NCI-H1694 treated with DMSO at 0.1 percent for 48 hours (cell line): ENCODE measurements around the gene GRB2.
"Not testable (repeated sequence)": the region's sequence is repeated elsewhere in the genome, so short reads cannot be mapped to it uniquely, and the experiment has no call there.

Source experiments
- DNase-seq: peaks from one replicate; lab custom pipeline; 2025; lab: John Stamatoyannopoulos, UW

Gene GRB2

GRCh38 chr17:75350029-75350428 lies 55.4 kb downstream of the GRB2 start:
- no peak for DNase-seq

GRCh38 chr17:75349589-75349988 lies 55.9 kb downstream of the GRB2 start:
- no peak for DNase-seq

- DNase-seq, result no peak
Observed at GRCh38 chr17:75348386-75349012, 57.0 kb downstream of the GRB2 start.

- no peak for DNase-seq
Observed at GRCh38 chr17:75346906-75347305, 58.6 kb downstream of the GRB2 start.

DNA sequence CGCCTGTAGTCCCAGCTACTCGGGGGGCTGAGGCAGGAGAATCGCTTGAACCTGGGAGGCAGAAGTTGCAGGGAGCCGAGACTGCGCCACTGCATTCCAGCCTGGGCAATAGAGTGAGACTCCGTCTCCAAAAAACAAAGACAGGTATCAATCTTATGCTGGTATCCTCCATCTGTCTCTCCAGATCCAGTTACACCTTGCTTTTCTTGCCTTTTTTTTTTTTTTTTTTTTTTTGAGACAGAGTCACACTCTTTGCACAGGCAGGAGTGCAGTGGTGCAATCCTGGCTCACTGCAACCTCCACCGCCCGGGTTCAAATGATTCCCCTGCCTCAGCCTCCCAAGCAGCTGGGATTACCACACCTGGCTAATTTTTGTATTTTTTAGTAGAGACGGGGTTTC lies 59.1 kb downstream of the GRB2 start:
- not testable (repeated sequence) for DNase-seq

DNA sequence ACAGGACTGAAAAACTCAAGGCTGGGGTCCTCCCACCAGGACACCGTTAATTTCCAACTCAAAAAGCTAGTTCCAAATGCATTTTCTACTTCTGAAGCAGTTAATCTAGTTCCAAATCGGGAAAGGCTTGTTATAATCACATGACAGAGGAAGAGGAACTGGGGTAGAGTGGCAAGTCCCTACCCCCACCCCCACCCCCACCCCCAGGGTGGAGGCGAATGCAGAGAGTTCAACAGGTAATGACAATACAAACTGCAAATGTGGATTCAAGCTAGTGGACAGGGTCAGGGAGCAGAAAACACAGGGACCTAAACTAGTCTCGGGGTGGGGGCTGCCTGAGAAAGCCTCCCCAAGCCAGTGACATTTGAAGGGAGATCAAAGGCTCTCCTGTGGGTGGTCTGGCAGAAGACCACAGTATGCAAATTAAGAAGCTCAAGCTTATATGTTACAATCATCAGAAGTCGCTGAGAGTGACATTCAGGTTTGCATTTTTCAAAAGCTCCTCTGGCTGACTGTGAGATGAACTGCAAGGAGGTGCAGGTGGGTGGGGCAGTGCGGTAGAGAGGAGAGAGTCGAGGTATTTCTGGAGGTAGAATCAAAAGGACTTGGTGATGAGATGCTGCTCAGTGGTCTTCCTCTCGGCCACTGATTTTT lies 59.8 kb downstream of the GRB2 start:
- no peak for DNase-seq

- DNase-seq, result peak; percentile 20
Observed at GRCh38 chr17:75344666-75345065, 60.8 kb downstream of the GRB2 start.

DNA sequence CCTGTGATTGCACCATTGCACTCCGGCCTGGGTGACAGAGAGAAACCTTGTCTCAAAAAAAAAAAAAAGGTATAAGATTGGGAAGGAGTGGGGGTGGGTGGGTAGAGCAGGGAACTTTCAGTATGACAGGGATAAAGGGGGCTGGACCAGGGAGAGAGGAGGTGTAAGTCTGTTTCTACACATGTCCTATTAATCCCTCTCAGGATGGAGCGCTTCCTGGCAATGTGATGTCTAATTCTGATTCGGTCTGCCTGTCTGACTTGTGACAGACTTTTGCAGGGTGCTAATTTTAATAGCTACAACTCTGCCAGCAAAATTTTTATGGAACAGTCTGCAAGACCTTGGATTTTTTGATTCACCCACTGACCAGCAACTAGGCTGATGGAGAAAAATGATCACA lies 62.5 kb downstream of the GRB2 start:
- no peak for DNase-seq

- DNase-seq, result no peak
Observed at GRCh38 chr17:75341784-75342486, 63.5 kb downstream of the GRB2 start.

- DNase-seq, result peak; percentile 71
Observed at GRCh38 chr17:75340631-75341030, 64.8 kb downstream of the GRB2 start.

DNA sequence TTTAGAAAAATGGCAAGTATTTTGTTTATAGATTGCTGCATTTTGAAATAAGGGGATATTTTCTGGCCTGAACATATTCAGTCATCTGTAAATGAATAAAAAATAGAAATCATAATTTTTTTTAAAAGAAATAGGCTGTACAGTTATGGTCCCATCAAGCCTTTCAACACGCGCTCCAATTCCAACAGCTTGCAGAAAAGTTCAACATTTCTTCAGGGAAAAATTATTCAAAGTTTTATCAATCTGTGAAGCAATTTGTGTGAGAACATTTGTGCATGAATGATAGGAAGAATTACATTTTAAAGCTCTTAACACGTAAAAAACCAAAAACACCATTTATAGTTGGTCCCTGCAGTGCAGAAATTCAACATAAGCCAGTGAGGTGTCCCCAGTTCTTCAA lies 65.5 kb downstream of the GRB2 start:
- DNase-seq, result no peak

DNA sequence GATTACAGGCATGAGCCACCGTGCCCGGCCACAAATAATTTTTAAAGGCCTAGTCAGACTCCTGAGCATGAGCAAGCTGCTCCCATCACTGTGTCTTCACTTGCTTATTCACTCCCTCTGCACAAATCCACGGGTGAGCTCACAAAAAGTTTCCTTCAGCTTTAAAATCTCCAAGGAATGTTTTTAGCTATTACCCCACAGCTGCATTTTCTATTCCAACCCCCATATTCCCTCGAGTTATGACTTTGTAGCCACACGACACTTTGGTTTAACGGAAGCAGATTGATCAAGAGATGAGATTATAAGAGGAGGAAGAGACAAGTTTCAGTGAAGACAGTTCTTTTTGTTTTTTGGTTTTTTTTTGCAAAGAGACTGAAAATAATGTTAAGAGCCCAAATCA lies 67.1 kb downstream of the GRB2 start:
- no peak for DNase-seq

- no peak for DNase-seq
Observed at GRCh38 chr17:75335315-75335714, 70.2 kb downstream of the GRB2 start.

- DNase-seq, result no peak
Observed at GRCh38 chr17:75334723-75335122, 70.8 kb downstream of the GRB2 start.

- no peak for DNase-seq
Observed at GRCh38 chr17:75331671-75332070, 73.8 kb downstream of the GRB2 start.

GRCh38 chr17:75327757-75328156 lies 77.7 kb downstream of the GRB2 start:
- DNase-seq, result no peak

DNA sequence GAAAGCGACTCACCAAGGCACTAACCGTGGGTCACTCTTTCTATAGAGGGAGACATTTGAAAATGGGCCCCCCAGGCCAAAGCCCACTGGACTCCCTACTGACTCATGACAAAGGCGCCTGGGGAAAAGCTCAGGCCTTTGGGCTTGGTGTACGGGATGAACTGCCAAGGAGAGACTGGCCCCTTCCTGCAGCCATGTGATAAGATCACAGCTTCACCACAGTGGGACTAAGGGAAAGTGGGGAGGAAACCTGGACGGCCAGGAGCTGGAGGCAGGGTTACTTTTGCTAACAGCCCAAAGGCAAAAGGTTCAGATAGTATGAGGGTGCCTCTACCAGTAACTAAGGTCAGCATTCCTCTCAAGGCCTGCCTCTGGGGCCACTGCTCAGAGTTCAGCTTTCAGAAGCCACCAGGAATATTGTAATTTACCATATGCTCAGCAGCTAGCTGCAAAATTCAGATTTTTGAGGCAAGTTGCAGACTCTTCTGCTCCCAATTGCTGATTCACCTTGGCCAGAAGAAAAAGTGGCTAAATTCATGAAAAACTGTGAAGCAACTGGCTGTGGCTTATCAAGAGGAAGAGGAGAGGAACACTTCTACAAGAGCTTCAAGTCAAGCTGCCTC lies 79.1 kb downstream of the GRB2 start:
- no peak for DNase-seq

- no peak for DNase-seq
Observed at GRCh38 chr17:75325827-75326225, 79.7 kb downstream of the GRB2 start.

DNA sequence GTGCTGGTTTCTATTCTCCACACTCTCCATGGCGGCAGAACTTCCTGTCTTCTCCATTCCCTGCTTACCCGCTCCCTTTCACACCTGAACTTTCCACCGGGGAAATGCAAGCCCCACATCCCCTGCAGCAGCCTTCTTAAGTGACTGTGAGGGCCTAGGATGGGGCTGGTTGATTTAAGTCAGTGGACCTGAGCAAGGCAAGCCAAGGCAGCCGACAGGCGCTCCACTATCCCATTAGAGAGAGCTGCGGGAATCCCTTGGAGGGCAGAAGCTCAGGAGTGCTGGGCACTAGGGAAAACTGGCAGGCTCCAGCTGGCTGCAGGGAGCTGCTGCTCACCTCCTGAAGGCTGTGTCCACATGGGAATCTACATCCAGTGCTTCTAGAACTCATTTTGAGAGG lies 80.1 kb downstream of the GRB2 start:
- DNase-seq, result no peak

DNA sequence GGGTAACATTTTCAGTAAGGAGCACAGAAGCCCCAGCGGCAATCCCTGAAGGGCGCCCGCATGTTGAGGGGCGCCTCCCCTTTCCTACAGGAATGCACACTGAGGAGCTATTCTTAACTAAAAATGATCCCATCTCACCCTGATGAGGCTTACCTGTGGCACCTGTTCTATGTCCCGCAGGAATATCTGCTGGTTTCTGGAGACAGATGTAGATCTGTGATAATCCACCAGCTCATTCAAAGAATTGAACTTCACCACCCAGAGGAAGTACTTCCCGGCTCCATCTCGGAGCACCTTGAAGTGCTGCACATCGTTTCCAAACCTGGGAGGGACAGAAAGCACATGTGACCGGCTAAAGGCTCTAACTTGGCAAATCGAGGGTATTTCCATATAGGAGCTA lies 84.0 kb downstream of the GRB2 start:
- no peak for DNase-seq

- DNase-seq, result no peak
Observed at GRCh38 chr17:75319904-75320691, 85.4 kb downstream of the GRB2 start.

GRCh38 chr17:75318615-75319222 lies 86.8 kb downstream of the GRB2 start:
- no peak for DNase-seq
